Neutrophil (primary cell): ENCODE results near the gene ZNF556.

Source experiments
- H3K27ac ChIP-seq: fragments of 200-600 bp; sonication (generic); 2 replicates; pipeline ENCODE4 v1.5.1; 2016; ENCODE audit warnings: mild to moderate bottlenecking, moderate library complexity
- H3K27me3 ChIP-seq: fragments of 200-600 bp; sonication (generic); 2 replicates; pipeline ENCODE4 v1.6.0; 2016; ENCODE audit warnings: mild to moderate bottlenecking
- H3K36me3 ChIP-seq: fragments of 200-600 bp; sonication (generic); 2 replicates; pipeline ENCODE4 v1.5.1; 2017
- H3K4me1 ChIP-seq, 2 experiments: fragments of 200-600 bp in 1 of 2; sonication (generic) in 1 of 2; 1 replicate in 1 of 2; 2 replicates in 1 of 2; pipeline versions ENCODE4 v1.5.1 to v1.6.1; 2013 to 2016; ENCODE audit warnings: low read depth in 1 of 2, low read length in 1 of 2, mild to moderate bottlenecking in 1 of 2, moderate library complexity in 1 of 2; ENCODE audit not compliant: control insufficient read depth in 1 of 2, insufficient read depth in 1 of 2
- H3K4me3 ChIP-seq, 2 experiments: fragments of 200-600 bp in 1 of 2; sonication (generic) in 1 of 2; 1 replicate in 1 of 2; 2 replicates in 1 of 2; pipeline ENCODE4 v1.5.1; 2013 to 2016; ENCODE audit warnings: low read depth in 1 of 2, low read length in 1 of 2, mild to moderate bottlenecking in 1 of 2, moderate library complexity in 1 of 2
- H3K9me3 ChIP-seq: fragments of 200-600 bp; sonication (generic); 2 replicates; pipeline ENCODE4 v1.5.1; 2016
- CTCF ChIP-seq: fragments of 200-600 bp; sonication (generic); IDR thresholded peaks from 2 replicates; pipeline ENCODE4 v1.5.1; 2016; ENCODE audit warnings: antibody characterized with exemption

The ZNF556 gene

GRCh38 chr19:2824129-2824528 is 43.0 kb upstream of the ZNF556 start:
- TF ChIP-seq CTCF: no peak
- Histone ChIP-seq H3K36me3 (peaks cover 3% of the 10 kb centered on the region), H3K27ac (no peak overlapping the region), H3K9me3 (peaks cover 3% of the 10 kb centered on the region), H3K4me1 (peaks cover 10 to 12% of the 10 kb centered on the region in 2 experiments), H3K27me3 (peaks cover 4% of the 10 kb centered on the region), H3K4me3 (no peak overlapping the region)

- TF ChIP-seq CTCF: no peak
These were observed 40.1 kb upstream of the ZNF556 start for GRCh38 chr19:2827022-2827421.

GRCh38 chr19:2827840-2828489 is 39.2 kb upstream of the ZNF556 start:
- TF ChIP-seq CTCF: no peak
- H3K27ac ChIP-seq: no peak overlapping the region
- no peaks in the 10 kb centered on the region for H3K4me1 ChIP-seq
- peaks cover 3% of the 10 kb centered on the region for H3K36me3 ChIP-seq
- H3K9me3 ChIP-seq: peaks cover 8% of the 10 kb centered on the region
- H3K27me3 ChIP-seq: no peaks in the 10 kb centered on the region
- no peak overlapping the region for H3K4me3 ChIP-seq

More at GRCh38 chr19:2827022-2827421, 40.1 kb upstream of the ZNF556 start:
- Histone ChIP-seq H3K36me3 (peaks cover 3% of the 10 kb centered on the region), H3K27me3 (no peaks in the 10 kb centered on the region), H3K4me3 (no peak overlapping the region), H3K27ac (no peak overlapping the region), H3K4me1 (no peaks in the 10 kb centered on the region), H3K9me3 (peaks cover 5% of the 10 kb centered on the region)

GRCh38 chr19:2834294-2834871 is 32.8 kb upstream of the ZNF556 start:
- Histone ChIP-seq H3K27ac (no peak overlapping the region), H3K4me3 (no peak overlapping the region), H3K27me3 (no peaks in the 10 kb centered on the region), H3K4me1 (no peaks in the 10 kb centered on the region), H3K36me3 (no peaks in the 10 kb centered on the region), H3K9me3 (peaks cover 41% of the 10 kb centered on the region)
- TF ChIP-seq CTCF: no peak

GRCh38 chr19:2837430-2837829 is 29.7 kb upstream of the ZNF556 start:
- no peaks in the 10 kb centered on the region for H3K36me3 ChIP-seq
- peaks cover 14 to 15% of the 10 kb centered on the region in 2 experiments for H3K4me1 ChIP-seq
- H3K27ac ChIP-seq: no peak overlapping the region
- peaks cover 37% of the 10 kb centered on the region for H3K9me3 ChIP-seq
- no peak overlapping the region for H3K4me3 ChIP-seq
- H3K27me3 ChIP-seq: peaks cover 11% of the 10 kb centered on the region
- TF ChIP-seq CTCF: no peak
